GM18517 (cell line): ENCODE data around the gene CASK.

Source experiments
- ATAC-seq: cut with Tn5 transposase; IDR thresholded peaks from one replicate; pipeline ENCODE4 v1.9.1; 2021; ENCODE audit warnings: mild to moderate bottlenecking, moderate library complexity; ENCODE audit not compliant: unreplicated experiment

Gene CASK

DNA sequence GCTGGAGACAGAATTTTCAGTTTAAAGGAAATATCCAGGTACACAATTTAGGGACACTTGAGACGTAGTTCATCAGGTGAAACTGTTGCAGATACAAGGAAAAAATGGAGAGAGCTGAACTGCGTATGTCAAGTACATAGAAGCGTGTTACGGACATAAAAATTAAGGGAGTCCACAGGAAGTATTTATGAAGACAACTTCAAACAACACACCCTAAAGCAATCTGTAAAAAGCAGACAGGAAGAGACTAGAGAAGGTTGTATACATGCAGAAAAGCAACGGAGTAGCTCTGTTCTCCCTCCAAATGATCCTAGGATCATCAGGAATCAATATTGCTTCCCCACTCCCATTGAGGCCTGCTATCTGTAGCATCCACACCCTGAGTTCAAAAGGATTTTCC is 5.8 kb downstream of the CASK start:
- ATAC-seq, result no peak

DNA sequence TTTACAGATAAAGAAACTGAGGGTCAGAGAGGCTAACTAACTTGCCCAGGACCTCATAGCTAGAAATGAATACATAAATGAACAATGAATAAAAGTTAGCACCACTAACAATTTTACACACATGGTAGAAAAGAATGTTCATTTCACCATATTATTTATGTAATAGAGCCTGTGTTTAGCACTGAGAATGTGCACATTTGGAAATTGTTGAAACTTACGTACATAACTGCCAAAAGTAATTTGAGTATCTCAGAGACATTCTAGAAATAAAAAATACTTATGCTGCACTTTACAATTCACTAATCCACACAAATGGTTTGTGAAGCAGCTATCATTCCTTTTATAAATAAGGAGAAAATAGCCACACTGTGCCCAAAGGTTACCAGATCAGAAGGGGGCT is 9.9 kb downstream of the CASK start:
- ATAC-seq, result no peak

DNA sequence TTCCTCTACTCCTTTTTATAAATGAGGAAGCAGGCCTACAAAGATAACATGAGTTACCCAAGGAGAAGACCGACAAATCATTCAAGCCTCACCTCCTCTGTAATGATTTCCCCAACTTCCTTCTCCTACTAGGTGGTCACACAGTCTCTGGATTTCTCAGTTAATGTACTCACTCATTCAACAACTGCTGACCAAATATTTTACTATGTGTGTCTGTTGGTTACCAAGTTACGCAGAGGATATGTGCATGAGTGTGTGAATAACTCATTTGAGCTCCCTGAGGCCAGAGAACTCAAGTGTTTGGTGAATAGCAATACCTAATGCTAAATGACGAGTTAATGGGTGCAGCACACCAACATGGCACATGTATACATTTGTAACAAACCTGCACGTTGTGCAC is 10.4 kb downstream of the CASK start:
- ATAC-seq, result no peak

DNA sequence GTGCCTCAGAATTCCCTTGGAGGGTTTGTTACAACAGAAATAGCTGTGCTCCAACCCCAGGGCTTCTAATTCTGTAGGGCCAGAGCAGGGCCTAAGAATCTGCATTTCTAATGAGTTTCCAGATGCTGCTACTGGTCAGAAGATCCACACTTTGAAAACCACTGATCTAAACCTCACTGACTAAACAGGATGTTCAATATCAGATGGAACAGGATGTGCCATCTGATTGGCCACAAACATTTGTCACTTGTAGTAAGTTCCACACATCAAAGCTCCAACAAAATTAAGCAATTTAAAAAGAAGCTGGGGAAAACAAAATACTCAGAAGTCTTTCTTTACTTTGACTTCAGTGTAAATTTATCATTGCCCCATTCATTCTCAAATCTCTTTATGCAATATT is 14.3 kb downstream of the CASK start:
- no peak for ATAC-seq

DNA sequence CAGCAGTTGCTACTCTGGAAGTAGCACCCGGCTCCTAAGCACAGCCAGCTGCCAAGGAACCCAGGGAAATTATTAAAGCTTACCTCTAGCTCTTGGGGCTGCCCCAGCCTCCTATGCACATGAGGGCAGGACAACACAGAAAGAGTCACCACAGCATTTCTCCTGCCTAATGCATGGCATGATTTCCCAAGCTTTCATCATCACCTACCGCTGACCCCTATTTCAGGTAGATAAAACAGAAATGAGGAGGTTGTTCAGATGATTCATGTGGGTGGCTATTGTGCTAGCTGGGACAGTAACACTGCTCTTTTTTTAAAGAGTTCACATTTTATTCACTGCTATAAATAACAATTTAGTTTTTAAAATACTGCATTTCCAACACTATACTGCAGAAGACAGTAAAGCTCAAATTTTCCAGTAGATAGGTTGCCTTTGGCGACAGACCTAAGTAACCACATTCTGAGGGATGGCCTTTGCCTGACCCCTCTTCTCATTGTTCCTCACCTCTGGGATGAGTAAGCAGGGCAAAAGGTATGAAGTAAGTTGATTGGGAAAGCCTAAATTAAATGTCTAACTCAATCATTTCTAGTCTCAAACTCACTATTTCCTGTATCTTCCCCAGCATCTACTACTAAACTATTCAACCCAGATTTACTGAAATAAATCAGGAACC is 16.7 kb downstream of the CASK start:
- no peak for ATAC-seq

DNA sequence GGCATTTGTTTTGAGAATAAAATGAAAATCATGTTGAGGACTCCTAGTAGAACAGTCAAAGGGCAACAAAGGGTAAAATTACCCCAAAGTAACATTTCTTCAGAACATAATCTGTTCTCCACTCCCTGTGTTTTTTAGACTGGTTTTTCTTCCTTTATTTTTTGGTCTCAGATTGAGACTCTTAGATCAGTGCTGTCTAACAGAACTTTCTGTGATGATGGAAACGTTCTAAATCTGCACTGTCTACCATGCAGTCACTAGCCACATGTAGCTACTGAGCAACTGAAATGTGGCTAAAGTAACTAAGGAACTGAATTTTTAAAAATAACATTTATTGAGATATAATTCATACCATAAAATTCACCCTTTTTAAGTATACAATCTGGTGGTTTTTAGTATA is 19.8 kb downstream of the CASK start:
- no peak for ATAC-seq

DNA sequence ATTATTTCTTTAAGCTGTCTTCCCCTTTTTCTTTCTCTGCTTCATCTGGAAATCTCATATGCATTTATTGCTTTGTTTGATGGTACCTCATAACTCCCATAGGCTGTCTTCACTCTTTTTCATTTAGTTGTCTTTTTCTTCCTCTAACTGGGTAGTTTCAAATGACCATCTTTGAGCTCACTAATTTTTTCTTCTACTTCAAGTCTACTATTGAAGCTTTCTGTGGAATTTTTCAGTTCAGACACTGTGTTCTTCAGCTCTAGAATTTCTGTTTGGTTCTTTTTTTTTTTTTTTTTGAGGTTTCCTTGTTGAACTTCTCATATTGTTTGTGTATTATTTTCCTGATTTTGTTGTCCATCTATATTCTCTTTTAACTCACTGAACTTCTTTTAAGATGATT is 23.0 kb downstream of the CASK start:
- ATAC-seq, result no peak

DNA sequence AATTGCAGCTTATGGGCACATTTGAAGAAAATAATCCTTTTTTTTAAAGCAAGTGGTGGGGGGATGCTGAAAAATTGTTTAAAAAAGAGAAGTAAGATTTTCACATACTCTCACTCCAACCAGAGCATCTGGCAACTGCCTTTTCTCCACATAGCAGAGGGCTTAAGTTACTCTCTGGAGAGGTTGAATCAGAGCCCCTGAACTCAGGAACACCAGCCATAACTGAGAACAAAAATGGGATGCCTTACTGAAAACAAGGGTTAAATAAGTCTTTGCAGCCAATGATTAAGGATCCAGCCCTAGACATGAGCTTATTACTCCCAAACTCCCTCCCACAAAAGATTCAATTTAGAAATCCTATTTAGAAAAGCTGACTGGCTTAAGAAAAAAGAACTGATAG is 27.5 kb downstream of the CASK start:
- ATAC-seq, result no peak

DNA sequence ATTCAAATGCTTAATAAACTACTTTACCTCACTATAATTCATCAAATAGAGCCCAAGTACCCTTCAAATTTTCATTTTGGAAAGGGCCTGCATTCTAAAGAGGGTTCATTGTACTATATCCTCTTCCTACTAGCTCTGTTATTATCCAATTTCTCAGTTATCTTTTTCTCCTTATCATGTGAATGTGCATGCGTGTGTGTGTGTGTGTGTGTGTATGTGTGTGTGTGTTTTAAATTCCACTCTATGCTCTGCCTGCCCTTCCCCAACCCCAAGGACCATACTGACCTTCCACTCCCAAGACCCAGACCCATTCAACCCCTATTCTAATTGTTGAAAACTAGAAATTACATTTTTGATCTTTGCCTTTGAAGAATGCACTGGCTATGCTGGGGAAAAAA is 33.3 kb downstream of the CASK start:
- no peak for ATAC-seq

DNA sequence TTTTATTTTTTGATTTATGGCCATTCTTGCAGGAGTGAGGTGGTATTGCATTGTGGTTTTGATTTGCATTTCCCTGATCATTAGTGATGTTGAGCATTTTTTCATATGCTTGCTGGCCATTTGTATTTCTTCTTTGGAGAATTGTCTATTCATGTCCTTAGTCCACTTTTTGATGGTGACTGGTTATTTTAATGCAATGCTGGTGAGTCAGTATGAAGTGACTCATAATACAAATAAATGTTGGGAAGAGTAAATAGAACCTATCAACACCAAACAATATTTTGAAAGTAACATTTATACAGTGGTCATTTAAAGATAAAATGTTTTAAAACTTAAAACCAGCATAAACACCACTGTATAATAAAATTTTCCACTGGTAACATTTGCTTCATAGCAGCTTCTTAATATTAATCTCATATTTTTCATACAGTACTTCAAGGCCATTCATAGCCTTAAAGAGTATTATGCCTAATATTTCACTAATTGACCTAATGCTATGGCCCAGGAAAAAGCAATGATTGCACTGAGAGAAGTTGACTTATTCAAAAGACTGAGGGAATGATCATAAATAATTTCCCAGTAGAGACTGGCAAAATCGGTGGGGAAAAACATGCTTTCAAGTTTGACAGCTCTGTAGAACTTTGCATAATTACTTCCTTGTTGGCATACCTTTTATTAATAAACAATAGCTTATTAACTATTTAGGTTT is 33.9 kb downstream of the CASK start:
- ATAC-seq, result no peak

DNA sequence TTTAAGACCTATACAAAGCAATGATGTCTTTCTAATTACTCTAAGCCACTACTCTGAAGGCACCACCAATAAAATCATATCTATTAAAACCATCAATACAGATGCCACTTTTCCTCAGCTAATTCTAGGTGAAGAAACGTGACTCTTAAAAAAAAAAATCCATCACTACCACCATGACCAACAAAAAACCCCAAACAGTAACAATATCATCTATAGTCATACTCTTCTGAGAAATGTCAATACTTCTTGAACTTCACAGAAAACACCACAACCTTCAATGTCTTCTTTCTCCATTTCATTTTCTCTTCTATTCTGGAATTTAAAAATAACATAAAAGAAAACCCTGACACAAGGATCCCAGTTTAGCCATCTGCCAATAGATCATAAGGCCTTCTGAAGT is 35.7 kb downstream of the CASK start:
- no peak for ATAC-seq

DNA sequence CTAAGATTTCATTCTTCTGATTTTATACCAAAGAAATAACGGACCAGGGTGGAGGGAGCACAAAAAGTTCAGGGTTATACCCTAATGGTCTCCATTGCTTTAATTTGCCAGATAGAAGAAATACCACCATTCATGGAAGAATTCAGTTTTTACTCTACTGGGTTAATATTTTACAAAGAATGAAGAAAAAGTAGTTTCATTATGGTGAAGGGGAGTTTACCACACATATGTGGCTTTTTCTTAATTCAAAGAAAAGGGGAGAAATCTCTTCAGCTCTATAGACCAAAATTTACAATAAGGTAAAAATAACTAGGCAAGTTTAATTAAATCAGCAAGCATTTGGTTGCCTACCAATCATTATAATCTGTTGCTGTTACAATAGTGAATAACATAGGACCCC is 37.6 kb downstream of the CASK start:
- no peak for ATAC-seq

DNA sequence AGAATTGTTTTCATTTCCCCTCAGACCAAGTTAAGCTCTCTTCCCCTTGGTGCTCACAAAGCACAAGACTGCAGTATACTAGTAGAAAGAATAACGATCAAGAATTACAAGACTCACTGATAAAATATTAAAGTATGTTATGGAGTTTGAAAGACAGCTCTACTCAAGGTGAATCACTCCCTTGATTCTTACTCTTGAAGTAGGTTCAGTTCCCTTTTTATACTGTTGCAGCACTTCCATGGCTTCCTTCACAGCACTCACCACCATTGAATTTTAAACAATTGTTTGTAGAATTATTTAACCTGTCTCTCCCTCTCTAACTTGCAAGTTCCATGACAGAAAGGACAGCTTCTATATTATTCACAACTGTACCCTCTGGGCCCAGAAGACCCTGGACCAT is 42.2 kb downstream of the CASK start:
- no peak for ATAC-seq

DNA sequence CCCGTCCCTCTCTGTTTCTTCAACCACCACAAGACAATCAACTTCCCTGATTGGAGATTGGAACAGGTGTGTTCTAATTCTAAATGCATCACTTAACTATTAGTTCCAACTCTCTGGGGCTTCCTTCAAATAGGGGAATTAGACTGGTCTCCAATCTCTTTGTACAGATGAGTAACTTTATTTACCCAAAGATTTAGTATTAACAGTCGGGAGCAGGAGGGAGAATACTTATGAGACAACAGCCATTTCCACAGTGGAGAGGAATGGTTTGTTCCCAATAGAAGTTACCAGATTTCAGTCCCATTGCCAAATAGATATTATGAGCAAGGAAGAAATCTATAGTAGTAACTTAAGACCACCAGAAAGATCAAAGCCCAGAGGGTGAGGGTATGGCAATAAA is 46.2 kb downstream of the CASK start:
- ATAC-seq, result no peak

DNA sequence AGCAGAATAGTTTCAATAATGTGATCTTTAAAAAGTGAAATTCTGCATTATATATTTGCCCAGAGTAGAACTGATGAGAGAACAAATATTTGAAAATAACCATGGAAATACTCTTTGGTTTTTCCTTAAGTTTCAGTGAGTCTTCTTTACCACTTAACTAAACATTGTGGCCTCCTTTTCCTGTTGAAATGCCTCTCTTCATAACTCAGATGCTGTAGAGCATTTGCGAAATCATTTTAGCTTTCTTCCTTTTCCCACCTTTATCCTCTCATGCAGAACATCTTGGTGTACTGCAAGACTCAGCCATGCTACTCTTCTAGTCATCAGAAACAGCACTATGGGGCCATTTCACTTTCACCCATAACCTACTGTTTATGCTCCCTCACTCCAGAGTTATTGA is 48.2 kb downstream of the CASK start:
- no peak for ATAC-seq

DNA sequence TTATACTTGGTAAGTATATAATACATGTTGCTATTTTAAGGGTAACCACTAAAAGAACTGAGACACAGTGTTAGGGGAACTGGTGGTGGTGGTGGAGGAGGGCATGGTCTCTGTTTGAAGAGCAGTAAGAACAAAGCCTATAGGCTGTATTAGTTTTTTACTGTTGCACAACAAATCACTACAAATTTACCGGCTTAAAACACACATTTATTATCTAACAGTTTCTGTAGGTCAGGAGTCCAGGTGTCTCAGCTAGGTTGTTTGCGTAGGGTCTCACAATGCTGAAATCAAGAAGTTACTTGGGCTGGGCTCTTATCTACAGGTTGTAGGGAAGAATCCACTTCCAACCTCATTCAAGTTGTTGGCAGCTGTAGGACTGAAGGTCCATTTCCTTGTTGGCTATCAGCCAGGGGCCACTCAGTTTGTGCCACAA is 52.6 kb downstream of the CASK start:
- peak; percentile 75 for ATAC-seq

DNA sequence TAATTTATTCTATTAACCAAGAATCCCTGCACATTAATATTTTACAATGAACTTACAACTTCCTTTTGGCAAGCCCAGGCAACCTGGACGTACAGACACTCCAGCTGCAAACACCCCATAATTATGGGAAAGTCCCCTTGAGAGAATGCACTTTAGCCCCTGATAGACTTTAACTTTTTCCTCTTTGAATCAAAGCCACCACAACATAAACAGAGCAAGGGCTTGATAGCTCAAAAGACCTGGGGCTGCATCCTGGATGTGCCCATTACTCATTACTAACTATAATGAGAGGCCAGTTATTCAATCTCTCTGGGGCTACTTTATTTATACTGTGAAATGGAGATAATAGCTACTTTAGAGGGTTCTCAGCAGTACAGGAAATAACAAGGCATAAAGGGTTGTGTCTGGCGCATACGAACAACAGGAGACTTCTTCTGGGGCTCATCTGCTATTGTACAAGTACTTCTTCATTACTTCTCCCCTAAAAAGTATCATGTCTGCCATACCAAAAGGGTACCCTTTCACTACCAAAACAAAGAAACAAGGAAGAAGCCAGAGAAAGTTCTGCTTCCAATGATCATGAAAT is 54.9 kb downstream of the CASK start:
- ATAC-seq, result no peak

DNA sequence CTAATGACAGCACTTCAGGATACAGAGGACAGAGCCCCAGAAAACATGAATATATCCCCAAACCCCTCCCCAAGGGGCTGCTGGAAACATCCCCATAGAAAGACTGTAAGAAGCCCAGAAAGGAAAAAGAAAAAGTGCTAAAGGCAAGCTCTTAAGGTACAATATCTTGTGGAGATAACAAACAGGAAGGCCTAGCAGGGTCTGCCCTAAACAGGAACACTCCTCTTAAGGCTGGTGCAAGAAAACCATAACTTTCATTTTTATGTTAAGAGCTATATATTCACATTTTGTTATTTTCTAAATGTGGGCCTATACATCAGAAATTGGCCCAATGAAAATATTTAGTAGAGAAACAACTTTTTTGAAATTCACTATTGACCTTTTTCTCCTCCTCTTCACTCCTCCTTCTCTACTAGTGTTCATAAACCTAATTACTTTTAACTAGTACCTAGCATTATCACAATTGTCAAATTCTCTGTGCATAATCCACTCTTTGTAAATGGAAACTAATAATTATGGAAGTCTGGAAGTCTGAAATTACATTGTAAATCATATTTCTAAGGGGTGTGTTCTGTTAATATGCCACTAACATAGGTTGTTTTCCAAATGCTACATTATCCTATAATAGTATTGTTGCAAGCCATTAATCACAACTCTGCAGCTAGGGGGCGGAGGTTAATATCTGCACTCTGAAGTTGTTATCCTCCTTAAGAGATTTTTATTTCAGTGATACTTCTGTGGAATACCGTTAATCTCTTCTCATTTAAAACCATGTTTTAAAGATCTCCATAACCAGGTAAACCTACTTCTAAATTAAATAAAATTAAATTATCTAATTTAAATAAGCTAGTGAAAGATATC is 59.8 kb downstream of the CASK start:
- ATAC-seq, result no peak

DNA sequence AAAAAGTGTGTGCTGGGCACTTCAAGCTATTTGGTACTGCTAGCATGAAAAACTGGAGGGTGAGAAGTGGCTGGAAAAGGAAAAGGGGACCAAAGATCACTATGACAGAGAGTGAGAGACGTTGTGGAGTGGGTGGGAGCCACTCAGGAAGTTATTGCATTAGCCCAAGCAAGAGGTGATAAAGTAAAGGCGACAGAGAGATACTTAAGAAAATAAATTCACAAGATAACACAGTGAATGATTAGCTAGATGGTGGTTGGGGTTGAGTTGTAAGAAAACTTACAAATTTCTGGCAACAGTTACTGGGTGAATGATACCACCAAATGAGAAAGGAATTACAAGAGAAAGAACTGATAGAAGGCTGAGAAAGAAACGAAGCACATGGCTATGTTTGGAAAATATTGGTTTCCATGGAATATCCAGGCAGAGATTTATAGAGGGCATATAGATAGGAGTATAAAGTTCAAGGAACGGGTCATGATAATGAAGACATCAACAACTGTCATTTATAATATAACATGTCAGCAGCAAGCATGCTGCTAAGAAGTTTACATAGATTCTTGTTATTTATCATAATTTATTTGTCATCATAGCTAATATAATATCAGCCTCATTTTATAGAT is 60.7 kb downstream of the CASK start:
- no peak for ATAC-seq

DNA sequence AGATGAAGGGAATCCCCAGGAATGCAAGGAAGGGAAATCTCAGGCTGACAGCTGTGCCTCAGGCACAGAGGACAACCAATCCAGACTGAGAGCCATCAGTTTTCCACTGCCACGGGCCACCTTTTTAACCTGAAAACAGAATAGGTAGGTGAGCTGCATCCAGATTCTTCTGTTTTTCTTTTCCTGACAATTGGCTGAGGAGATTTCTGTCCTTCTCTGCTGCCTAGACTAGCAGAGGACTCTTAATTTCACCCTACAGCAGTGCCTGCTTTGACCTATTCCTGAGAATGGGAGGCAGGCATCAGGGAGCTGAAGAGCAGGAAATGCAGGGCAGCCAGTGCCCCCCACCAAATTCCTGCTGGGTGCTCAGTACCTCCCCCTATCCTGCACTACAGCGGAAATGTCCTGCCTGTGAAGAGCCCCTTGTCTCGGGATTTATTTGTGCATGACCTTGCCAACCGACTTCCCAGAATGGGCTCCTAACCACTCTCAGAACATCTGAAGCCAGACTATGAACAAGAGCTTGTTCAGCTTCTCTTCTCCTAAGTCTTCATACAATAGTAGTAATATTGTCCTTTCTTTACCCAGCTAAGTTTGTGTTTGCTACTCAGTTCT is 65.1 kb downstream of the CASK start:
- no peak for ATAC-seq

DNA sequence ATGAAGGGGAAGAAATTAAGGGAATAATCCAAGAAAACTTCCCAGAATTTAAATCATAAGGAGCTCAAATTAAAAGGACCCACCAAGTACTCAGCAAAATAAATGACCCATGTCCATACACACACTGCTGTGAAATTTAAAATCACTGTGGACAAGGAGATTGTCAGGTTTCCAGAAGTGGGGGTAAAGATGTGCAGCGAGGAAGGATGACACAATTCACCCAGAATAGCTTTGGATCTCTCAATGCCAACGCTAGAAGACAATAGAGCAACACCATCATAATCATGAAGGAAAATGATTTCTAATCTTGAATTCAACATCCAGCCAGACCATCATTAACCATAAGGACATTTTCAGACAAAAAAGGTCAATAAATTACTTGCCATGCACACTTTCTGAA is 65.7 kb downstream of the CASK start:
- no peak for ATAC-seq
